ENCODE measurements around the gene PDE4C.

Gene PDE4C

GRCh38 chr19:18225702-18226468 lies at the start of gene PDE4C:
TSS of gene PDE4C (minus strand) at chr19:18226438. CDS start at chr19:18226415, 23 bp downstream.
- DNase-seq = no peak

GRCh38 chr19:18274781-18275356 lies 48.6 kb upstream of the PDE4C start:
- DNase-seq = no peak

GRCh38 chr19:18274219-18274780 lies 48.1 kb upstream of the PDE4C start, which contains the start of gene IQCN:
TSS of gene IQCN (minus strand) at chr19:18274452. CDS start at chr19:18269478, 4,974 bp downstream.
- no peak for DNase-seq

GRCh38 chr19:18273561-18274218 lies 47.5 kb upstream of the PDE4C start:
- no peak for DNase-seq

- no peak for DNase-seq
Observed at GRCh38 chr19:18271433-18271841, 45.2 kb upstream of the PDE4C start.

GRCh38 chr19:18270326-18270725 lies 44.1 kb upstream of the PDE4C start:
- DNase-seq = no peak

GRCh38 chr19:18269070-18269723 lies 43.0 kb upstream of the PDE4C start:
- no peak for DNase-seq

- DNase-seq = no peak
Observed at GRCh38 chr19:18266771-18267686, 40.8 kb upstream of the PDE4C start.

GRCh38 chr19:18265582-18265981 lies 39.3 kb upstream of the PDE4C start:
- no peak for DNase-seq

GRCh38 chr19:18264971-18265540 lies 38.8 kb upstream of the PDE4C start:
- no peak for DNase-seq

- no peak for DNase-seq
Observed at GRCh38 chr19:18264137-18264854, 38.1 kb upstream of the PDE4C start.

GRCh38 chr19:18263324-18264136 lies 37.3 kb upstream of the PDE4C start:
- DNase-seq = no peak

GRCh38 chr19:18262917-18263316 lies 36.7 kb upstream of the PDE4C start:
- DNase-seq = no peak

GRCh38 chr19:18262144-18262543 lies 35.9 kb upstream of the PDE4C start:
- DNase-seq = no peak

- no peak for DNase-seq
Observed at GRCh38 chr19:18261474-18261873, 35.2 kb upstream of the PDE4C start.

- DNase-seq = no peak
Observed at GRCh38 chr19:18259893-18260292, 33.7 kb upstream of the PDE4C start.

- DNase-seq = no peak
Observed at GRCh38 chr19:18257503-18258470, 31.5 kb upstream of the PDE4C start.
